HG02759 (cell line): ENCODE results near the gene PIM1.
A peak's percentile ranks its signal among the peaks of the same experiment; 100 is the strongest.
"Not testable (repeated sequence)": the region's sequence is repeated elsewhere in the genome, so short reads cannot be mapped to it uniquely, and the experiment has no call there.

Experiments used
- ATAC-seq: cut with Tn5 transposase; IDR thresholded peaks from one replicate; pipeline ENCODE4 v1.9.1; 2021; ENCODE audit warnings: mild to moderate bottlenecking, moderate library complexity; ENCODE audit not compliant: unreplicated experiment

Gene PIM1

DNA sequence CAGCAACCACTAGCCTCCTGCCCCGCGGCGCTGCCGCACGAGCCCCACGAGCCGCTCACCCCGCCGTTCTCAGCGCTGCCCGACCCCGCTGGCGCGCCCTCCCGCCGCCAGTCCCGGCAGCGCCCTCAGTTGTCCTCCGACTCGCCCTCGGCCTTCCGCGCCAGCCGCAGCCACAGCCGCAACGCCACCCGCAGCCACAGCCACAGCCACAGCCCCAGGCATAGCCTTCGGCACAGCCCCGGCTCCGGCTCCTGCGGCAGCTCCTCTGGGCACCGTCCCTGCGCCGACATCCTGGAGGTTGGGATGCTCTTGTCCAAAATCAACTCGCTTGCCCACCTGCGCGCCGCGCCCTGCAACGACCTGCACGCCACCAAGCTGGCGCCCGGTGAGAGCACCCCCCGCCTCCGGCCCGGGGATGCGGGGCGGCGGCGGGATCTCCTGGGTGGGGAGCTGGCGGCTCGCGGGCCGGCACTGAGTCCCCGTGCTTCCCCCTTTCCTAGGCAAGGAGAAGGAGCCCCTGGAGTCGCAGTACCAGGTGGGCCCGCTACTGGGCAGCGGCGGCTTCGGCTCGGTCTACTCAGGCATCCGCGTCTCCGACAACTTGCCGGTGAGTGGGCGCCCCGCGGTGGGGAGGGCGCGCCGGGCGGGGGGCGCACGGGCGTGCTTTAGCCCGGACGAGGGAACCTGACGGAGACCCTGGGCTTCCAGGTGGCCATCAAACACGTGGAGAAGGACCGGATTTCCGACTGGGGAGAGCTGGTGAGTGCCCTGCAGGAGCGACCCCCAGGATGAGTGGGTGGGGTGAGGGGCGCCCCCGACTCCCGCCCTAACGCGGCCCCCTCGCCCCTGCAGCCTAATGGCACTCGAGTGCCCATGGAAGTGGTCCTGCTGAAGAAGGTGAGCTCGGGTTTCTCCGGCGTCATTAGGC lies 585 bp downstream of the PIM1 start:
- ATAC-seq, result peak; percentile 25

- ATAC-seq, result no peak
These were observed 1.4 kb downstream of the PIM1 start for GRCh38 chr6:37171201-37171969.

DNA sequence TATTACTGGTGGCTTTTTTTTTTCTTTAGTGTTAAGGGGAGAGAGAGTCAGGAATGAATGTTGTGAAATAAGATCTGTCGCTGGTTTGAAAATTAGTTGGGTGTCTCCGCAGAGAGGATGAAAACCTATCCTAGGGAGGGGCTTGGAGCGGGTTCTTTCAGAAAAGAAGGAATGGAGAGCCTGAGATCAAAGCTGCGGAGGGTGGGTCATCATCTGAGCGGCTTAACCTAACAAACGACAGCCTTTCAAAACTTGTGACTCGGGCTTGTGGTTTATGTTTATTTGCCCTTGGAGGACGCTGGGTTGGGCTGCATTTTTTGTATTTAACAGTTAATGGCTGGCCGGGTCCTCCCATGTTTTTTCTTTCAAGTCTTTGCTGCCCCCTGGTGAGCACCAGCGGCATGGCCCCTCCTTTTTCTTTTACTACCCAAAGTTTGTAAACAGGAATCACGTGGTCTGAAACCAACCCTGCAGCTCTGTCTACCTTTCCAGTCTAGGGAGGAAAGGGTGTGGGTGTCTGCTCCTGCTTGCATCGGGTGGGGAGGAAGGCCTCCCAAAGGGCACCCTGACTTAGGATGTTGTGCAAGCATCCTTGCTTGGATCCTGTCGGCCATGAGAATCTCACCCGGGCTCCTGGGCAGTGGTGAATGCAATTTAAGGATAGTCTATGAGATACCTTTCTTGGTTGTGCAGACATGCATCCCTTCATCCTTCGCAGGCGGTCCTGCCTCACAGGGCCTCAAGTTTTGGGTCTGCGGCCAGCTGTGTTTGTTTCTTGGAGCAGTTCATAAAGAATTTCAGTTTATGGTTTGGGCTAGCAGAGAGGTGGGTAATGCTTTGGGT lies 2.2 kb downstream of the PIM1 start:
- ATAC-seq, result peak; percentile 29

- no peak for ATAC-seq
These were observed 3.0 kb downstream of the PIM1 start for GRCh38 chr6:37172912-37173492.

DNA sequence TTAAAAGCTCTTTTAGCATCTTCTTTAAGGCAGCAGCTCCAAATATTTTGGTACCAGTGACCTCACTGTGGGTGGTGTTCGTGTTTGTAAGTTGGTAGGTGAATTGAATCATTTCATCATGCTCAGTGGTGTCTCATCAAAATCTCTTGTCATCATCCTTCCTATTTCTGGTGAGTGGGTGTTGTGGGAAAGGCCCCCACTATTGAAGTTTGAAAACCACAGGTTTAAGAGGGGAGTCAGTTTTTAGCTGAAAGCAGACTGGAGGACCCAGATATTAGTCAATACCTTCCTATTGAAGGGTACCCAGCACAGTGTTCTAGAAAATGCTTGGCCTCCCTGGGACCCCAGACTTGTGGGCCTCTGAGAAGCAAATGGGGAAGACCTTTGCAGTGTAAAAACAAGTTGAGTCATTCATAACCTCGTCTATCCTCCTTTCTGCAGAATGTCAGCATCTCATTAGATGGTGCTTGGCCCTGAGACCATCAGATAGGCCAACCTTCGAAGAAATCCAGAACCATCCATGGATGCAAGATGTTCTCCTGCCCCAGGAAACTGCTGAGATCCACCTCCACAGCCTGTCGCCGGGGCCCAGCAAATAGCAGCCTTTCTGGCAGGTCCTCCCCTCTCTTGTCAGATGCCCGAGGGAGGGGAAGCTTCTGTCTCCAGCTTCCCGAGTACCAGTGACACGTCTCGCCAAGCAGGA lies 3.7 kb downstream of the PIM1 start:
- ATAC-seq, result no peak

DNA sequence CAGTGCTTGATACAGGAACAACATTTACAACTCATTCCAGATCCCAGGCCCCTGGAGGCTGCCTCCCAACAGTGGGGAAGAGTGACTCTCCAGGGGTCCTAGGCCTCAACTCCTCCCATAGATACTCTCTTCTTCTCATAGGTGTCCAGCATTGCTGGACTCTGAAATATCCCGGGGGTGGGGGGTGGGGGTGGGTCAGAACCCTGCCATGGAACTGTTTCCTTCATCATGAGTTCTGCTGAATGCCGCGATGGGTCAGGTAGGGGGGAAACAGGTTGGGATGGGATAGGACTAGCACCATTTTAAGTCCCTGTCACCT lies 4.2 kb downstream of the PIM1 start:
- ATAC-seq, result no peak

DNA sequence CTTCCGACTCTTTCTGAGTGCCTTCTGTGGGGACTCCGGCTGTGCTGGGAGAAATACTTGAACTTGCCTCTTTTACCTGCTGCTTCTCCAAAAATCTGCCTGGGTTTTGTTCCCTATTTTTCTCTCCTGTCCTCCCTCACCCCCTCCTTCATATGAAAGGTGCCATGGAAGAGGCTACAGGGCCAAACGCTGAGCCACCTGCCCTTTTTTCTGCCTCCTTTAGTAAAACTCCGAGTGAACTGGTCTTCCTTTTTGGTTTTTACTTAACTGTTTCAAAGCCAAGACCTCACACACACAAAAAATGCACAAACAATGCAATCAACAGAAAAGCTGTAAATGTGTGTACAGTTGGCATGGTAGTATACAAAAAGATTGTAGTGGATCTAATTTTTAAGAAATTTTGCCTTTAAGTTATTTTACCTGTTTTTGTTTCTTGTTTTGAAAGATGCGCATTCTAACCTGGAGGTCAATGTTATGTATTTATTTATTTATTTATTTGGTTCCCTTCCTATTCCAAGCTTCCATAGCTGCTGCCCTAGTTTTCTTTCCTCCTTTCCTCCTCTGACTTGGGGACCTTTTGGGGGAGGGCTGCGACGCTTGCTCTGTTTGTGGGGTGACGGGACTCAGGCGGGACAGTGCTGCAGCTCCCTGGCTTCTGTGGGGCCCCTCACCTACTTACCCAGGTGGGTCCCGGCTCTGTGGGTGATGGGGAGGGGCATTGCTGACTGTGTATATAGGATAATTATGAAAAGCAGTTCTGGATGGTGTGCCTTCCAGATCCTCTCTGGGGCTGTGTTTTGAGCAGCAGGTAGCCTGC lies 4.8 kb downstream of the PIM1 start:
- ATAC-seq, result no peak

DNA sequence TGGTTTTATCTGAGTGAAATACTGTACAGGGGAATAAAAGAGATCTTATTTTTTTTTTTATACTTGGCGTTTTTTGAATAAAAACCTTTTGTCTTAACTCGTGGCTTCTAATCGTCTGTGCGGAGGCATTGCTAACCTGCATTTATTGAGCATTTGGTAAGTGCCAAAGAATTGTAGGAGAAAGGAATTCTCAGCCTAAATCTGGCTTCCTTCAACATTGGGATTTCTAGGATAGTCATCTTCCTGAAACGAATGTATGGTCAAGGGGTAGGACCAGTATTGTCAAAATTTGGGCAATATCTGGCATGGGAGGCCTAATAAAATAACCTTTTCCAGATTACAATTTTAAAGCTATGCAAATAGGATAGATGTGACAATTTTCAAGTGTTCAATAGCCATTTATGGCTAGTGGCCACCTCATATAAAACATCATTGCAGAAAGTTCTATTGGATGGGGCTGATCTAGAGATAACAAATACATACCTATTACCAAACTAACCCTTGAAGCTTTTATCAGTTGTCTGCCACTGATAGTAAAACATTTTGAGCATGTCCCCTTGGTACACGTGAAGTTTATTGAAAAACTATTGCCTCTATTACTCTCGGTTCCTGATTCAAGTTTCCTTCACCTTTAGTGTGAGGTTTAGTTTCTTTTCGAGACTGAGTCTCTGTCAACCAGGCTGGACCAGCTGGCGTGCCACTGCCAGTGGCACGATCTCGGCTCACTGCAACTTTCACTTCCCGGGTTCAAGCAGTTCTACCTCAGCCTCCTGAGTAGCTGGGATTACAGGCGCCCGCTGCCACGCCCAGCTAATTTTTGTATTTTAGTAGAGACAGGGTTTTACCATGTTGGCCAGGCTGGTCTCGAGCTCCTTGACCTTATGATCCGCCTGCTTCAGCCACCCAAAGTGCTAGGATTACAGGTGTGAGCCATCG lies 5.6 kb downstream of the PIM1 start:
- ATAC-seq, result no peak

DNA sequence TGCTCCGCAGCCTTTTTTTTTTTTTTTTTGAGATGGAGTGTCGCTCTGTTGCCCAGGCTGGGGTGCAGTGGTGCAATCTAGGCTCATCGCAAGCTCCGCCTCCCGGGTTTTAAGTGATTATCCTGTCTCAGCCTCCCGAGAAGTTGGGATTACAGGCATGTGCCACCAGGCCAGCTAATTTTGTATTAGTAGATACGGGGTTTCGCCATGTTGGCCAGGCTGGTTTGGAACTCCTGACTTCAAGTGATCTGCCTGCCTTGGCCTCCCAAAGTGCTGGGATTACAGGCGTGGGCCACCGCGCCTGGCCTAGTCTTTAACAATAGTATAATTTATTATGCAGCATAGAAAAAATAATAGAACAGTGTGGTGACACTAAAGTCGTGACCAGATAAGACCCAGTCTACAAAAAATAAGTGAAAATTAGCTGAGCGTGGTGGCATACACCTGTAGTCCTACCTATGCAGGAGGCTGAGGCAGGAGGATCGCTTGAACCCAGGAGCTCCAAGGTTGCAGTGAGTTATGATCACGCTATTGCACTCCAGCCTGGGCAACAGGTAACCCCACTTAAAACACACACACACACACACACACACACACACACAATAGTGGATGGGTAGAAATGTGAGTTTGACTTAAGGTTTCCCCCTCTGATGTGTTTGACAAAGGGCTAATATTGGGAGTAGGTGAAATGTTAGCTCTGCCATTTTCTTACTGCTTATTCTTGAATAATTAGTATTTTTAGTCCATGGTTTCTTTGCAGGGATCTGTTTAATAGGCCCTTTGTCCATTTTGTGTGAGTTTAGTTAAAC lies 6.5 kb downstream of the PIM1 start:
- ATAC-seq, result no peak

- ATAC-seq, result no peak
These were observed 7.4 kb downstream of the PIM1 start for GRCh38 chr6:37177077-37177934.

- ATAC-seq, result no peak
These were observed 8.1 kb downstream of the PIM1 start for GRCh38 chr6:37177935-37178517.

DNA sequence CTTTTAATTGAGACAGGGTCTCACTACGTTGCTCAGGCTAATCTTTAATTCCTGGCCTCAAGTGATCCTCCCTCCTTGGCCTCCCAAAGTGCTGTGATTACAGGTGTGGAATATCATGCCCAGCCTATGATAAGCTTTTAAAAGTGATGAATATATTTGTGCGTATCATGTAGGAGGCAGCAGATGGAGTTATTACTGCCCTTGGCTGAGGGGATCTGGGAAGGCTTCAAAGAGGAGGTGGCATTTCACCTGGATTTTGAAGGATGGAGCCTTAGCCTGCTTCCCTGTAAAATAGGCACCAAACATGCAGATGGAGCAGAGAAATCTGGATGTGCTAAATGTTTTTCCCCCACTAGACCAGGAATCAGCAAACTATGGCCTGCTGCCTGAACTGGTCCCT lies 10.1 kb downstream of the PIM1 start:
- ATAC-seq, result no peak

DNA sequence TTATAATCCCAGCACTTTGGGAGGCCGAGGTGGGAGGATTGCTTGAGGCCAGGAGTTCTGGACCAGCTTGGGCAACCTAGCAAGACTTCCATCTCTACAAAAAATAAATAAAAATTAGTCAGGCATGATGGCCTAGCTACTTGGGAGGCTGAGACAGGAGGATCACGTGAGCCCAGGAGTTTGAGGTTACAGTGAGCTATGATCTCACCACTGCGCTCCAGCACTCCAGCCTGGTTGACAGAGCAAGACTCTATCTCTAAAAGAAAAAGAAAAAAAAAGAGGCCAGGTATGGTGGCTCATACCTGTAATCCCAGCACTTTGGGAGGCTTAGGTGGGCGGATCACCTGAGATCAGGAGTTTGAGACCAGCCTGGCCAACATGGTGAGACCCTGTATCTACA lies 10.7 kb downstream of the PIM1 start:
- ATAC-seq, result not testable (repeated sequence)

GRCh38 chr6:37182736-37183590 lies 13.0 kb downstream of the PIM1 start:
- ATAC-seq, result no peak

DNA sequence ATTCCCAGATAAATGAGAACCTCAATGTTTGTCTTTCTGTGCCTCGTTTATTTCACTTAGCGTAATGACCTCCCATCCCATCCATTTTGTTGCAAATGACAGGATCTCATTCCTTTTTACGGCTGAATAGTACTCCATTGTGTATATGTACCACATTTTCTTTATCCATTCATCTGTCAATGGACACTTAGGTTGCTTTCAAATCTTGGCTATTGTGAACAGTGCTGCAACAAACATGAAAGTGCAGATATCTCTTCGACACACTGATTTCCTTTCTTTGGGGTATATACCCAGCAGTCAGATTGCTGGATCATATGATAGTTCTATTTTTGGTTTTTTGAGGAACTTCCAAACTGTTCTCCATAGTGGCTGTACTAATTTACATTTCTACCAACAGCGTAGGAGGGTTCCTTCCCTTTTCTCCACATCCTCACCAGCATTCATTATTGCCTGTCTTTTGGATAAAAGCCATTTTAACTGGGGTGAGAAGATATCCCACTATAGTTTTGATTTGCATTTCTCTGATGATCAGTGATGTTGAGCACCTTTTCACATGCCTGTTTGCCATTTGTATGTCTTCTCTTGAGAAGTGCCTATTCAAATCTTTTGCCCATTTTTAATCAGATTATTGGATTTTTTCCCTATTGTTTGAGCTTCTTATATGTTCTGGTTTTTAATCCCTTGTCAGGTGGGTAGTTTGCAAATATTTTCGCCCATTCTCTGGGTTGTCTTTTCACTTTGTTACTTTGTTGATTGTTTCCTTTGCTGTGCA lies 16.2 kb downstream of the PIM1 start:
- ATAC-seq, result not testable (repeated sequence)
